ENCODE results near the gene FYB1. TPM values are rescaled to one million over a fixed set of nuclear protein-coding genes. Genes with fewer than 3 reads are reported as not detected.

FYB1 gene
- total and polyA plus RNA-seq, 2 of the 4 experiments (the other 2 are of a cell fraction) = not detected

DNA sequence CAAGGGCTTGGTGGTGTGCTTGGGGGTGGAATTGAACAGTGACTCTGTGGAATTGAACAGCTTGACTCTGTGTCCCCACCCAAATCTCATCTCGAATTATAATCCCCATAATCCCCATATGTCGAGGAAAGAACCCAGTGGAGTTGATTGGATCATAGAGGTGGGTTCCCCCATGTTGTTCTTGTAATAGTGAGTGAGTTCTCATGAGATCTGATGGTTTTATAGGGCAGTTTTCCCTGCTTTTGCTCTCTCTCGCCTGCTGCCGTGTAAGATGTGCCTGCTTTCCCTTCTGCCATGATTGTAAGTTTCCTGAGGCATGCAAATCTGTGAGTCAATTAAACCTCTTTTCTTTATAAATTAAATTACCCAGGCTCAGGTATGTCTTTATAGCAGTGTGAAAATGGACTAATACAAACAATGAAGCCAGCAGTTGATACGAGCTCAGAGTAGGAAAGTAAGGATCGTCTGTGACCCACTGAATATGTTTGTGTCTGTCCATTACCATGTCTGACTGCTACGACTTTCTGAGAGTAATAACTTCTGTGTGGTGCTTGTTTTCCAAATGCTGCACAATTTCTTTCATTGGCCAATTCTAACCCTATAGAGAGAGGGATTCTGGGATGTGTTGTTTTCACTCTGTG, 127.3 kb downstream of the FYB1 start (continued):
- TF ChIP-seq CHD1 (IDR thresholded peaks at IDR 0.05; ENCODE audit: low read depth, low read length) = no peak
- TF ChIP-seq POLR2A (IDR thresholded peaks at IDR 0.05; ENCODE audit: low read depth, low read length) = no peak

GRCh38 chr5:39083968-39084367, 135.4 kb downstream of the FYB1 start:
- WGBS, 2 experiments (ENCODE audit: extremely low coverage in 2 of 2, insufficient read length in 1 of 2) = no CpG with 5 or more reads among the region's 1 CpG

More at GRCh38 chr5:39083968-39084367, 135.4 kb downstream of the FYB1 start:
- no peak overlapping the region for H2AFZ ChIP-seq (replicated peaks; ENCODE audit: low read length, poor library complexity)
- no peak overlapping the region for H2BK5ac ChIP-seq (ENCODE audit: low read depth, low read length, poor library complexity, severe bottlenecking)
- ATAC-seq (ENCODE audit: low read depth) = no peak
- H2AK9ac ChIP-seq (replicated peaks; ENCODE audit: low read depth, low read length, poor library complexity) = no peak overlapping the region
- H3K9me3 ChIP-seq (ENCODE audit: control insufficient read depth, insufficient read depth, low read length) = no peaks in the 10 kb centered on the region
- H3K56ac ChIP-seq (ENCODE audit: extremely low read depth, insufficient read depth, low read length) = no peak overlapping the region
- no peak overlapping the region for H3K4ac ChIP-seq (ENCODE audit: low read depth, low read length)
- H3K9ac ChIP-seq (ENCODE audit: low read depth, low read length) = no peak overlapping the region
- no peak for TF ChIP-seq SMC3 (IDR thresholded peaks at IDR 0.05; ENCODE audit: low read depth, low read length)
- H2BK20ac ChIP-seq (ENCODE audit: low read depth, low read length) = no peak overlapping the region
- CTCF ChIA-PET = interaction anchor here (0.6 kb wide), 1 partner anchor 9 kb away, joined by 5 read pairs; no protein-coding TSS in a partner anchor
- H3K4me1 ChIP-seq (ENCODE audit: control insufficient read depth, insufficient read depth, low read length) = no peaks in the 10 kb centered on the region
- intact Hi-C loops (cut with micrococcal nuclease) = no loop called here
- no peaks in the 10 kb centered on the region for H4K20me1 ChIP-seq (ENCODE audit: insufficient read depth, low read length)
- H2BK15ac ChIP-seq (ENCODE audit: low read depth, low read length) = no peak overlapping the region
- H3K27me3 ChIP-seq (ENCODE audit: control insufficient read depth, insufficient read depth, low read length) = no peaks in the 10 kb centered on the region
- in situ Hi-C loops (cut with MboI; ENCODE audit: low sequenced_read_pairs) = no loop called here
- no peak overlapping the region for H2AK5ac ChIP-seq (ENCODE audit: low read depth, low read length)
- H3K14ac ChIP-seq (replicated peaks; ENCODE audit: low read depth, low read length) = no peak overlapping the region
- H2BK120ac ChIP-seq (ENCODE audit: low read depth, low read length) = no peak overlapping the region
- no peak overlapping the region for H4K91ac ChIP-seq (ENCODE audit: insufficient read depth, low read depth, low read length)
- H3K18ac ChIP-seq (ENCODE audit: low read depth, low read length) = no peak overlapping the region
- no peaks in the 10 kb centered on the region for H3K79me1 ChIP-seq (ENCODE audit: low read depth in 1 of 2, low read length in 2 of 2)
- no peak overlapping the region for H3K27ac ChIP-seq (ENCODE audit: insufficient read depth, low read length)
- no peak overlapping the region for H3K4me3 ChIP-seq (ENCODE audit: insufficient read depth, low read depth, low read length)
- no peaks in the 10 kb centered on the region for H3K36me3 ChIP-seq (ENCODE audit: control insufficient read depth, insufficient read depth, low read length)
- H4K5ac ChIP-seq (ENCODE audit: low read depth, low read length) = no peak overlapping the region
- no peak overlapping the region for H3K4me2 ChIP-seq (ENCODE audit: low read depth, low read length)
- dilution Hi-C loops (cut with HindIII; ENCODE audit: low sequenced_read_pairs, unreplicated experiment) = no loop called here
- POLR2A ChIA-PET (ENCODE audit: unreplicated experiment) = no interaction called here
- BruUV-seq (replicated peaks) = no TSS peak
- no peaks in the 10 kb centered on the region for H3K9me1 ChIP-seq (ENCODE audit: insufficient read depth, low read length)
- H3K23ac ChIP-seq (ENCODE audit: low read depth, low read length) = no peak overlapping the region
- DNase-seq = no peak
- no peak overlapping the region for H4K8ac ChIP-seq (ENCODE audit: low read depth in 2 of 2, low read length in 2 of 2)
